Endothelial cell of umbilical vein (primary cell): ENCODE results near the gene RIC1. TPM values are rescaled to one million over a fixed set of nuclear protein-coding genes. Genes with fewer than 3 reads are reported as not detected.
"Not testable (repeated sequence)": the region's sequence is repeated elsewhere in the genome, so short reads cannot be mapped to it uniquely, and the experiment has no call there.

Experiments
- BruUV-seq: library from RNA; stranded (reverse); fragments of 400-500 nt; replicated peaks from 2 replicates; lab custom pipeline; 2021; lab: Mats Ljungman, UMichigan
- CTCF ChIA-PET: fragments of 300-600, 350-600 bp; sonication (Branson Sonifier 250); formaldehyde crosslinking; loops from one replicate; lab custom pipeline; 2021; ENCODE audit warnings: antibody characterized with exemption, inconsistent platforms; lab: Charles Lee
- POLR2A ChIA-PET: fragments of 300-600, 350-600 bp; sonication (Branson Sonifier 250); formaldehyde crosslinking; loops from one replicate; lab custom pipeline; 2021; ENCODE audit warnings: antibody characterized with exemption, inconsistent platforms; lab: Charles Lee
- DNase-seq: peaks from one replicate; pipeline ENCODE4 v3.0.0-alpha.2; 2011; ENCODE audit warnings: low read depth, low spot score
- FAIRE-seq: peaks from 2 replicates; lab custom pipeline; 2011; peaks lifted over from hg19 to GRCh38; lab: Jason Lieb, UNC
- H2AFZ ChIP-seq: 2 replicates; pipeline ENCODE4 v1.6.0; 2012; ENCODE audit warnings: low read depth, low read length, control low read depth, inconsistent platforms
- H3K27ac ChIP-seq: 2 replicates; pipeline ENCODE4 v1.5.1; 2011; ENCODE audit warnings: low read depth, mild to moderate bottlenecking, control low read depth, low read length, moderate library complexity; ENCODE audit not compliant: insufficient read depth
- H3K27me3 ChIP-seq, 2 experiments: 2 replicates each; pipeline versions ENCODE4 v1.6.0 to v1.6.1; 2011; ENCODE audit warnings: low read length in 2 of 2, mixed read lengths in 1 of 2; ENCODE audit not compliant: control insufficient read depth in 2 of 2, insufficient read depth in 2 of 2
- H3K36me3 ChIP-seq, 2 experiments: 2 replicates in 1 of 2; 3 replicates in 1 of 2; pipeline ENCODE4 v1.5.1; 2011; ENCODE audit warnings: low read length in 2 of 2, mild to moderate bottlenecking in 1 of 2, moderate library complexity in 1 of 2; ENCODE audit not compliant: control insufficient read depth in 2 of 2, insufficient read depth in 2 of 2; ENCODE audit errors: extremely low read depth in 1 of 2
- H3K4me1 ChIP-seq: 3 replicates; pipeline ENCODE4 v1.5.1; 2011; ENCODE audit warnings: mild to moderate bottlenecking, low read length; ENCODE audit not compliant: control insufficient read depth, insufficient read depth; ENCODE audit errors: extremely low read depth
- H3K4me2 ChIP-seq: 2 replicates; pipeline ENCODE4 v1.6.1; 2011; ENCODE audit warnings: low read length, control low read depth, mixed read lengths; ENCODE audit not compliant: insufficient read depth
- H3K4me3 ChIP-seq, 3 experiments: fragments of 200-600 bp in 1 of 3; sonication (generic), shearing (Covaris generic) in 1 of 3; replicated peaks in 1 of 3; 2 replicates each; pipeline ENCODE4 v1.5.1; 2011 to 2016; ENCODE audit warnings: control low read depth in 3 of 3, low read length in 3 of 3, mild to moderate bottlenecking in 2 of 3, inconsistent platforms in 1 of 3, low read depth in 1 of 3, moderate library complexity in 1 of 3; ENCODE audit not compliant: insufficient read depth in 1 of 3
- H3K79me2 ChIP-seq: 2 replicates; pipeline ENCODE4 v1.6.0; 2012; ENCODE audit warnings: low read length, inconsistent platforms; ENCODE audit not compliant: control insufficient read depth, insufficient read depth
- H3K9ac ChIP-seq: replicated peaks from 2 replicates; pipeline ENCODE3; 2011; ENCODE audit warnings: low read length, control low read depth; ENCODE audit not compliant: insufficient read depth; ENCODE audit errors: extremely low read depth
- H3K9me1 ChIP-seq: replicated peaks from 3 replicates; pipeline ENCODE4 v1.6.0; 2011; ENCODE audit warnings: mild to moderate bottlenecking, low read length; ENCODE audit not compliant: control insufficient read depth, insufficient read depth; ENCODE audit errors: extremely low read depth
- H3K9me3 ChIP-seq: replicated peaks from 2 replicates; pipeline ENCODE4 v1.5.1; 2012; ENCODE audit warnings: low read length, inconsistent platforms; ENCODE audit not compliant: control insufficient read depth, insufficient read depth
- H4K20me1 ChIP-seq: replicated peaks from 2 replicates; pipeline ENCODE3; 2011; ENCODE audit warnings: mild to moderate bottlenecking, low read length; ENCODE audit not compliant: control insufficient read depth, insufficient read depth; ENCODE audit errors: extremely low read depth
- CTCF ChIP-seq, 2 donors: IDR thresholded peaks; 1 replicate in 1 of 2; 2 replicates in 1 of 2; pipeline ENCODE4 v1.5.1; 2011; ENCODE audit warnings: low read length in 2 of 2, mild to moderate bottlenecking in 2 of 2, moderate library complexity in 2 of 2, control low read depth in 1 of 2, inconsistent platforms in 1 of 2, low read depth in 1 of 2; ENCODE audit not compliant: insufficient read depth in 1 of 2; ENCODE audit errors: extremely low read depth in 1 of 2
- FOS ChIP-seq: IDR thresholded peaks from 2 replicates; pipeline ENCODE4 v1.6.1; 2011; ENCODE audit warnings: mild to moderate bottlenecking, low read length, moderate library complexity, borderline replicate concordance; ENCODE audit not compliant: insufficient read depth
- POLR2A ChIP-seq: IDR thresholded peaks from 2 replicates; pipeline ENCODE4 v1.6.1; 2012; ENCODE audit warnings: low read depth, mild to moderate bottlenecking, control low read depth, low read length
- dilution Hi-C: fragments of 300-500 bp; cut with MboI; formaldehyde crosslinking; loops from one replicate; pipeline ENCODE4 v1.15.0; 2019; ENCODE audit warnings: low sequenced_read_pairs; ENCODE audit not compliant: extremely low pct_ligation_motif_present
- intact Hi-C: fragments of 100-400 bp; cut with micrococcal nuclease; formaldehyde crosslinking; loops from one replicate; pipeline ENCODE4 v1.10.0; 2022
- polyA plus RNA-seq, 4 experiments: library from polyadenylated mRNA; depleted of rRNA in 3 of 4; stranded (reverse) in 3 of 4; unstranded in 1 of 4; fragments of >200 nt; gene quantifications; 2 replicates each; pipeline versions ENCODE4 v1.2.1 to v1.2.3, GENCODE V29; 2011 to 2012; ENCODE audit warnings: missing spikeins in 1 of 4
- total RNA-seq: library from RNA; stranded (reverse); gene quantifications from 2 replicates; pipeline ENCODE4 v1.2.3, GENCODE V29; 2021

Gene RIC1
- total and polyA plus RNA-seq, 2 donors (not counting 3 experiments of a cell fraction or from before 2014, with no cell fraction given) = 14.0 to 23.5 TPM

- no peaks in the 10 kb centered on the region for H3K79me2 ChIP-seq
- intact Hi-C loops (loop anchor here (2.0 to 10.0 kb wide), 3 partner anchors 210 to 508 kb away; a partner anchor contains a TSS), dilution Hi-C loops (no loop called here)
- H2AFZ ChIP-seq = no peak overlapping the region
- H3K9ac ChIP-seq = no peak overlapping the region
- no peak overlapping the region for H3K4me2 ChIP-seq
- no peak for FAIRE-seq
- peaks cover 2% of the 10 kb centered on the region for H3K4me1 ChIP-seq
- no peak overlapping the region for H3K4me3 ChIP-seq
- POLR2A ChIA-PET = no interaction called here
- H3K36me3 ChIP-seq = no peaks in the 10 kb centered on the region
- no peaks in the 10 kb centered on the region for H4K20me1 ChIP-seq
- no peaks in the 10 kb centered on the region for H3K27me3 ChIP-seq
- H3K9me1 ChIP-seq = no peaks in the 10 kb centered on the region
- BruUV-seq = no TSS peak
- no peak for TF ChIP-seq FOS
- TF ChIP-seq CTCF (IDR thresholded peaks at IDR 0.05; ENCODE audit: extremely low read depth in 1 of 2, insufficient read depth in 1 of 2, low read depth in 1 of 2, low read length in 2 of 2) = no peak
- H3K9me3 ChIP-seq = no peaks in the 10 kb centered on the region
- CTCF ChIA-PET = interaction anchor here (0.6 to 4.0 kb wide), 48 partner anchors 9 to 786 kb away, joined by 3 to 110 read pairs (median 4); partner anchors contain the start of genes ERMP1 and RANBP6
- H3K27ac ChIP-seq = no peak overlapping the region
- no peak for DNase-seq
These were observed 169.7 kb downstream of the RIC1 start for GRCh38 chr9:5798581-5798980.

GRCh38 chr9:5799314-5799713 is 170.4 kb downstream of the RIC1 start:
- H2AFZ ChIP-seq = peak overlapping the region; percentile 41
- ChIA-PET POLR2A (no interaction called here), CTCF (interaction anchor here (0.6 to 4.0 kb wide), 48 partner anchors 10 to 786 kb away, joined by 3 to 110 read pairs (median 4); partner anchors contain the start of genes ERMP1 and RANBP6)
- TF ChIP-seq POLR2A (no peak), CTCF (IDR thresholded peaks at IDR 0.05; ENCODE audit: extremely low read depth in 1 of 2, insufficient read depth in 1 of 2, low read depth in 1 of 2, low read length in 2 of 2) (peak; percentile 61 to 71)
- no TSS peak for BruUV-seq
- H3K9ac ChIP-seq = no peak overlapping the region
- no peak overlapping the region for H3K27ac ChIP-seq
- intact Hi-C loops = loop anchor here (1.0 to 10.0 kb wide), 7 partner anchors 34 to 507 kb away; partner anchors contain the start of gene ERMP1
- H3K4me3 ChIP-seq = no peak overlapping the region
- no peaks in the 10 kb centered on the region for H3K36me3 ChIP-seq
- DNase-seq = peak; percentile 82
- H4K20me1 ChIP-seq = no peaks in the 10 kb centered on the region
- H3K27me3 ChIP-seq = no peaks in the 10 kb centered on the region
- dilution Hi-C loops = no loop called here
- no peak for FAIRE-seq
- H3K4me2 ChIP-seq = peak overlapping the region; percentile 24
- peaks cover 2% of the 10 kb centered on the region for H3K4me1 ChIP-seq
- no peaks in the 10 kb centered on the region for H3K9me1 ChIP-seq
- H3K9me3 ChIP-seq = no peaks in the 10 kb centered on the region
- no peaks in the 10 kb centered on the region for H3K79me2 ChIP-seq

GRCh38 chr9:5800378-5800777 is 171.5 kb downstream of the RIC1 start:
- CTCF ChIA-PET = interaction anchor here (1.4 to 2.9 kb wide), 3 partner anchors 33 to 254 kb away, joined by 5 to 21 read pairs (median 5); partner anchors contain the start of gene ERMP1
- H3K79me2 ChIP-seq, H3K9me3 ChIP-seq, H4K20me1 ChIP-seq, H3K4me1 ChIP-seq, H3K36me3 ChIP-seq, DNase-seq, dilution Hi-C loops, H3K27ac ChIP-seq, H3K4me2 ChIP-seq, BruUV-seq, intact Hi-C loops, H2AFZ ChIP-seq, H3K9me1 ChIP-seq, H3K9ac ChIP-seq, H3K4me3 ChIP-seq, H3K27me3 ChIP-seq, FAIRE-seq: not testable (repeated sequence)
- POLR2A ChIA-PET = interaction anchor here (0.5 kb wide), 1 partner anchor 118 kb away, joined by 3 read pairs; no protein-coding TSS in a partner anchor
